SH-SY5Y (cell line): ENCODE results near the gene CHMP4A.

Source experiments
- GATA2 ChIP-seq: IDR thresholded peaks from 2 replicates; pipeline ENCODE4 v1.6.1; 2011; ENCODE audit warnings: mild to moderate bottlenecking, low read depth, low read length
- GATA3 ChIP-seq: IDR thresholded peaks from 2 replicates; pipeline ENCODE4 v1.6.1; 2011; ENCODE audit warnings: low read depth, mild to moderate bottlenecking, low read length, moderate library complexity

DNA sequence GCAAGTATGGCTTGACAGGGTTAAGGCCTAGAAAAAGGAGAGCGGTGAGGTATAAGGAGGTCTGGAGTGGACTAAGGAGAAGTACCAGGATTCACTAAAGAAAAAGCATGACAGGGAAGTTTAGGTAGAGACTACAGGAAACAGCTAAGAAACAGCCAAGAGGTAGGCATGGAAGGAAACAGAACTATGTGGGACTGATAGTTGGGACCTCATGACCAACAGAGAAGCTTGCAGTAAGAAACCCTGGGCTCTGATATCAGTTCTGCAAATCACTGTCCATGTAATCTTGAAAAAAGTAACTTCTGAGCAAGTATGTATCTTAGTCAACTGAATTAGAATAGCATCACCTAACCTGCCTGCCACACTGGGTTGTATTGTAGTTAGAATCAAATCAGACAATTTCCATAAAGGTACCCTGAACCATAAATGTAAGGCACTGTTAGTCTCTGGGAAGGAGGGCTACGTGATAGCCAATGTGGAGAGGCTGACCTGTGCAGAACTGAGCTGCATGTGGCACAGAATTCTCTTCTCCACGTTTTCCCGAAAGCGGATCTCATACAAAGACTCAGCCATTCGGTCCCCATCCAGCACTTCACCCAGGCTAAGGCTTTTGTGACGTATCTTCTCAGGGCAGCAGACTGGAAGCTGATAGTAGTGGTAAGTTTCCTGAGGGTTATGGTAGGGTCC lies 19.0 kb downstream of the CHMP4A start:
- TF ChIP-seq GATA2 (no peak), GATA3 (no peak)
